Kidney (tissue), 14 donors: Measurements from ENCODE around the gene MEIOB. TPM values are rescaled to one million over a fixed set of nuclear protein-coding genes. Genes with fewer than 3 reads are reported as not detected.
A peak's percentile ranks its signal among the peaks of the same experiment; 100 is the strongest.

ENCODE experiments used
- DNase-seq, 5 donors: peaks; one replicate each; pipeline ENCODE4 v3.0.0-alpha.2; 2013 to 2020
- FAIRE-seq: peaks from 2 replicates; lab custom pipeline; 2012; peaks lifted over from hg19 to GRCh38; lab: Jason Lieb, UNC
- H3K27ac ChIP-seq, 2 donors: one replicate each; pipeline ENCODE4 v1.7.0; 2013; ENCODE audit warnings: low read depth in 2 of 2, low read length in 2 of 2, inconsistent platforms in 1 of 2
- H3K27me3 ChIP-seq: one replicate; pipeline ENCODE4 v1.7.1; 2013; ENCODE audit warnings: low read length, inconsistent platforms; ENCODE audit not compliant: control insufficient read depth, insufficient read depth
- H3K36me3 ChIP-seq, 3 donors: one replicate each; pipeline versions ENCODE4 v1.7.0 to v1.7.1; 2013; ENCODE audit warnings: low read length in 3 of 3, control low read depth in 1 of 3, inconsistent platforms in 1 of 3; ENCODE audit not compliant: insufficient read depth in 3 of 3, control insufficient read depth in 2 of 3
- H3K4me1 ChIP-seq, 3 donors: one replicate each; pipeline versions ENCODE4 v1.7.0 to v1.7.1; 2013; ENCODE audit warnings: low read length in 3 of 3, inconsistent platforms in 1 of 3, low read depth in 1 of 3; ENCODE audit not compliant: control insufficient read depth in 2 of 3, insufficient read depth in 2 of 3
- H3K4me3 ChIP-seq, 3 donors: one replicate each; pipeline versions ENCODE4 v1.7.0 to v1.8.1; 2013; ENCODE audit warnings: low read length in 3 of 3, control low read depth in 1 of 3, inconsistent platforms in 1 of 3
- H3K9ac ChIP-seq, 3 donors: one replicate each; pipeline versions ENCODE4 v1.7.0 to v1.7.1; 2013; ENCODE audit warnings: low read length in 3 of 3, control low read depth in 1 of 3, inconsistent platforms in 1 of 3
- H3K9me3 ChIP-seq, 3 donors: one replicate each; pipeline versions ENCODE4 v1.7.0 to v1.7.1; 2013; ENCODE audit warnings: low read length in 3 of 3, control low read depth in 1 of 3, inconsistent platforms in 1 of 3; ENCODE audit not compliant: control insufficient read depth in 2 of 3, insufficient read depth in 1 of 3
- CTCF ChIP-seq: IDR thresholded peaks from 3 replicates; pipeline ENCODE4 v1.5.1; 2012; ENCODE audit warnings: mild to moderate bottlenecking, moderate library complexity, borderline replicate concordance; ENCODE audit not compliant: insufficient read depth; ENCODE audit errors: extremely low read depth
- intact Hi-C: fragments of 100-400 bp; cut with DNase I; formaldehyde crosslinking; loops from one replicate; pipeline ENCODE4 v1.11.1; 2022
- polyA plus RNA-seq: library from polyadenylated mRNA; stranded (reverse); fragments of 350-450 nt; fragmentation: Illumina TruSeq; extraction: RNeasy Lipid Tissue Mini Kit (QIAGEN cat#74804); gene quantifications from one replicate; pipeline ENCODE4 v1.2.3, GENCODE V29; 2014; ENCODE audit warnings: low read depth, low replicate concordance; ENCODE audit not compliant: insufficient read depth
- total RNA-seq: library from RNA; stranded (reverse); fragmentation: NEBNext Ultra II Directional; extraction: Animal tissue kit (Norgen Biotek cat#: 25700); gene quantifications from one replicate; pipeline ENCODE4 v1.2.1, GENCODE V29; 2021
- donor health status: control.
- donor health status: control.
- donor health status: control.
- donor health status: control.
- donor health status: control.
- donor health status: DM: yes; HTN: yes; CAD: no.
- donor health status: Normal renal cell carcinoma (clear cell type).

The MEIOB gene
- total and polyA plus RNA-seq, 2 donors from 2014 or later: 0.16 to 1.4 TPM

GRCh38 chr16:1863681-1864460 is 8.1 kb downstream of the MEIOB start:
- FAIRE-seq (no peak), DNase-seq (peak in 3 of 5 donors; percentile 26 to 57 (median 47))

GRCh38 chr16:1862394-1862793 is 9.6 kb downstream of the MEIOB start:
- no peak for TF ChIP-seq CTCF
- H3K36me3 ChIP-seq: no peaks in the 10 kb centered on the region
- no peak overlapping the region for H3K9ac ChIP-seq
- DNase-seq: no peak
- no peaks in the 10 kb centered on the region for H3K9me3 ChIP-seq
- H3K27ac ChIP-seq: no peak overlapping the region
- H3K4me1 ChIP-seq: peaks cover 0 to 4% (median 0%) of the 10 kb centered on the region in 3 donors
- H3K27me3 ChIP-seq: peaks cover 4% of the 10 kb centered on the region
- no peak overlapping the region for H3K4me3 ChIP-seq
- intact Hi-C loops: no loop called here
- FAIRE-seq: no peak

More at GRCh38 chr16:1863681-1864460, 8.1 kb downstream of the MEIOB start:
- Histone ChIP-seq H3K27me3 (peaks cover 4% of the 10 kb centered on the region), H3K4me1 (no peaks in the 10 kb centered on the region), H3K36me3 (no peaks in the 10 kb centered on the region), H3K9ac (no peak overlapping the region), H3K4me3 (no peak overlapping the region), H3K27ac (no peak overlapping the region), H3K9me3 (no peaks in the 10 kb centered on the region)
- TF ChIP-seq CTCF: peak; percentile 37
- intact Hi-C loops: no loop called here

DNA sequence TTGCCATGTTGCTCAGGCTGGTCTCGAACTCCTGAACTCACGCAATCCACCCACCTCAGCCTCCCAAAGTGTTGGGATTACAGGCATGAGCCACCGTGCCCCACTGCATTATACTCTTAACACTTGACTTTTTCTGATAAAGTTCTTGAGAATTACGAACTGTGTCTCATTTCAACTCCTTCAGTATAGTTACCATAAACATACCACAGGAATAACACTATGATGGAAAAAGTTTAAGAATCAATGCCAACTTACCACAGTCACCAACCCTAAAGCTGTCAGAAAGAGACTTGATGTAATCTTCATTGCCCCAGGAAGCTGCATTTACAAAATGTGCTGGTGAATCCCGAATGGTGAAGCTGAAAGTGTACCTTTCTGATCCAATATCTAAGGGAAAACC is 10.2 kb downstream of the MEIOB start:
- Histone ChIP-seq H3K9ac (no peak overlapping the region), H3K27ac (no peak overlapping the region), H3K36me3 (no peaks in the 10 kb centered on the region), H3K27me3 (peaks cover 4% of the 10 kb centered on the region), H3K9me3 (no peaks in the 10 kb centered on the region), H3K4me1 (peaks cover 0 to 4% (median 0%) of the 10 kb centered on the region in 3 donors), H3K4me3 (no peak overlapping the region)
- DNase-seq (no peak), FAIRE-seq (no peak)
- TF ChIP-seq CTCF: no peak
- intact Hi-C loops: no loop called here
